Measurements from ENCODE around the gene PRKCA. TPM values are rescaled to one million over a fixed set of nuclear protein-coding genes. Genes with fewer than 3 reads are reported as not detected.

The PRKCA gene
- total RNA-seq, 1 experiment from 2014 or later: 21.8 TPM

DNA sequence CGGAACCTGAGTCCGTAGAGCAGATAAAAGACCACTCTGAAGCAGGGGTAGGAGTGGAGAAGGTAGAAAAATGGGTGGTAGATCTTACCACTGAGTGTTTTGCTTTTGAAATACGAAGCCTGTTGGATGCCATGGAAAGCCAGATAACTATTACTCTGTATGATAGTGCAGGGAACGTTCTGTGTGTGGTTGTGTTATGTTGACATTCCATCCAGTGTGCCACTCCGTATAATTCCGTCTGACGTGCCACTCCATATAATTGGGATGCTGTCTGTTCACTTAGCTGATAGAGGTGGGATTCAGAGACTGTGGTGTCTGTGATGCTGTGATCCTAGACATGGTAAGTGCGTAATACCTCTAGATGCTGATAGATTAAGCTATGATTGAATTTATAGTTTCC, 269.3 kb downstream of the PRKCA start:
- DNase-seq (ENCODE audit: low read depth): no peak

DNA sequence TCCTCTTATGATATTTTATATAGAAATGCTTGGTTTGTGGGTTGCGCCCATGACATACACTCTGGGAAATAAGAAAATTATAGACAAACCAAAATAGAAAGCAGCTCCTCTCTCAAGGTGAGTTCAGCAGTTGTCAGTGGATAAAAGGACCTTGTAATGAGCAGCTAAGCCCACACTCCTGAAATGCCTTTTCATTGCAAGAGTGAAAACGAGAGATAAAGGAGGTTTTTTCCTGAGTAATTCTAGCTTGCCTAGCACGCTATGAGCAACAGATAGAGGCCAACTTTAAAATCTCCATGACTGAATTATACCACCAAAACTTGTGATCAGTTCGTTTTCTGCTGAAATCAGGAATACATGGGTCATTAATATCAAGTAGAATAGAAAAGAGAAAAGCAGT, 270.7 kb downstream of the PRKCA start:
- DNase-seq (ENCODE audit: low read depth): no peak

DNA sequence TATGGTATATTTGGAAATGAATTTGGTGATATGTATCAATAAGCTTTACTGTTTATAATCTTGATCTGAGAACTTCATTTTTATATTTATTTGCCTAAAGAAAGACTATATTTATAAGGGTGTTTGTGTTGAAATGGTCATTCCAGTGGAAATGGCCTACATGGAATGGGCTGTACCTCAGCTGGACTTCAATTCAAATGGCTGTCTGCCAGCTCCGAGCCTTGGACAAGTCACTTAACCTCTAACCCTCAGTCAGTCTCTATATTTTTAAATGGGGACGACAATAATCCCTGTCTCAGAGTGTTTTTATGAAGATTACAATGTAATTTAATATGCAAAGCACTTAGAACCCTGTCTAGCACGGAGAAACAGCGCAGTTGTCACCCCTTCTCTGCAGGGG, 271.7 kb downstream of the PRKCA start:
- DNase-seq (ENCODE audit: low read depth): no peak

DNA sequence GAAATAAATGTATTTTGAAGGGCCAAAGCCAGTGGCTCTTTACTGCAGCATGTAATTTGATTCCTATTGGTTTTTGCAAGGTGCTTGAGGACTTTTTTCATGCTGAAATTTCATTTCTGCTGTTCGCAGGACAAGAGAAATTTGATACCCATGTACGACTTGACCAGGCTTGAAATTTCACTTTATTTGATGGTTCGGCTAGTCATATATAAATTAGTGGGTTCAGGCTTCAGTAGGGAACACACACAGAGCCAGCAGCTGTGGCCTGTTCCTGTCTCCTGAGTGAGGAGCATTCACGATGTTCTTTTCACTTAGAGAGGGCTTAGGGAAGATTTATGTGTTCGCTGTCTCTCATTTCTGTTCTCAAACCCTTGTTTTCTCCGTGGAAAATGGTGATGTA, 274.1 kb downstream of the PRKCA start:
- no peak for DNase-seq (ENCODE audit: low read depth)

DNA sequence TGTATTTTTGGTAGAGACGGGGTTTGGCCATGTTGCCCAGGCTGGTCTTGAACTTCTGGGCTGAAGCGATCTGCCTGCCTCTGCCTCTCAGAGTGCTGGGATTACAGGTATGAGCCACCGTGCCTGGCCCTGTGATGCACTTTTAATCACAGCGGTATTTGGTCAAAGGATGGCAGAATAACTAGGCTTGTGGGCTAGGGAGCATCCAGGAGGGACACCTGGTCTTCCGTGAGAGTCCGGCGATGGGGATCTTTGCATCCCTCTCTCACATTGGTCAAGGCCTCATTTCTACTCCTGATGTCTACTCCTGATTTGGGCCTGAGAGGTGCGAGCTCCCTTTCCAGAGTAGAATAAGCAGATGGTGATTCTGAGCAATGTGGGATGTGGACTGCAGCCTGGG, 274.6 kb downstream of the PRKCA start:
- no peak for DNase-seq (ENCODE audit: low read depth)

DNA sequence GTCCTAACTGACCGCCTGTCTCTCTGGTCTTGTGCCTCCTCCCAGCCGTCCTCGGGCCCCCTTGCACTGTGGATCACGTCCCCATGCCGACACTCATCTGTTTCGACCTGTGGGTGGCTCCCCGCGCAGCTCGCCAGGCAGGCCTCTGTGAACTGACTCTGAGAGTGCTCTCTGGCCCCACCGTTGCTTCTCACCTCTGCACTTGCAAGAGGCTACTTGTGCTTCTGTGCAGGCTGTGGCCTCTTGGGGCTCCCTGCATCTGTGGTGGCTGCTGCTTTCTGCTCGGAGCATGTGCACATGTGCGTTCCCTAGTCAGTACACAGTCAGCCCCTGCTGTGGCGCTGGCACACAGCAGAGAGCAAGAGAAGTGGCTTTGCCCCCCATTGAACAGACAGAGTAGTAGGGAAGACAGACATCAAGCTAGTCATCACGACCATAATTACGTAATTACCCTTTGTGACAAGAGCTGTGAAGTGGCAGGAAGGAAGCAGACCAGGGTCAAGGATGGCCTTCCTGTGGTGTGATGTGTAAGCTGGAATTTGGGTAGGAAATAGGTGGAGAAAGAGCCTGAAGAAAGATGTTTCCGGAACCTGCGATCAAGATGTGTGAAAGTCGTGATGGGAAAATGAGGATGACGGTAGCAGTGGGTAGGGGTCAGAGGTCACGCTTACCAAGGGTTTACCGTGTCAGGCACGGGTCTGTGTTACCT, 276.5 kb downstream of the PRKCA start:
- DNase-seq (ENCODE audit: low read depth): no peak

DNA sequence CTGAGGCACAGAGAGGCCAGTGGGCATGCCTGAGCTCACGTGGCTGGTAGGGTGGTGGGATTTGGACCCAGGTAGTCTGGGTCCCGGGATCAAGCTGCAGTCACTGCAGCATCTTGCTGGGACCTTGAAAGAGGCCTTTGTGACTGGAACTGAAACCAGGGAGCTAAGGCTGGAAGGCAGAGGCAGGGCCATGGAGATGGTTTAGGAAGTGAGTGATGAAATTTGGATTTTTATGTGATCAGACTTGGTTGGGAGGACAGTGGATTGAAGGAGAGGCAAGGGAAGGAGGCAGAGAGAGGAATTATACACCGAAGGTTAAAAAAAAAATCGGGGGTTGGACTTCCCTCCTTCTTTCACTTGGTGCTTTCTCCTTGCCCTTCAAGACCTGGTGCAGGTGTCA, 277.1 kb downstream of the PRKCA start:
- no peak for DNase-seq (ENCODE audit: low read depth)

DNA sequence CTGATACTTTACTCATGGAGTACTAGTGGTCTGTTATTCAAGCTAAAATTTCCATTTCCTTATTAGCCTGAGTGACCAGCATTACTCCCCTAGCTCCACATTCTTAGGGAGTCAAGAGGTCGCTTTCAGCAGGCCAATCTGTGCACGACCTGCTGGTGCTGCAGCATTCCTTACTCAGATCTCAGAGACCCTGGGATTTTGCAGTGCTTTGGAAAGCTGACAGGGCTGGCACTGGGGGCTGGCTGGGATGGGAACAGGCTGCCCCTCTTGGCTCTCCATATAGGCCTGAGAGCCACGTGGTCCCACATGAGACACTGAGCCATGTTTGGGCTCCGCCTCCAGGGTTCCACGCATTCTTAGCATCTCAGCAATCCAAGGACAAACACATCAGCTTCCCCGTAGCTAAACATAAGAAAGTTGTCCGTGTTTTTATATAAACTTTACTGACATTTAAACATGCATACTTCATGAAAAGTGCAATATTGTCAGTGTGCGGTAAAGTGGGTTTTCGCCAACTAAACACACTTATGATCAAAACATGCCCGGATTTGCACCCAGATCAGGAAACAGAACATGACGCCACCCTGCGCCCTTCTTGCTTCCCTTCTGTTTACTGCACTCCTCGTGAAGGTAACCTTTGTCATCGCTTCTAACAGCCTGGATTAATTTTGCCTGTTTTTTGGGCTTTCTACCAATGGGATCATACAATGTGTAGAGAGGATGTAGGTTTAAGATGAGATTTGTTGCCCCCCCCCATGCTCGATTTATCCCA, 278.0 kb downstream of the PRKCA start:
- DNase-seq (ENCODE audit: low read depth): no peak

DNA sequence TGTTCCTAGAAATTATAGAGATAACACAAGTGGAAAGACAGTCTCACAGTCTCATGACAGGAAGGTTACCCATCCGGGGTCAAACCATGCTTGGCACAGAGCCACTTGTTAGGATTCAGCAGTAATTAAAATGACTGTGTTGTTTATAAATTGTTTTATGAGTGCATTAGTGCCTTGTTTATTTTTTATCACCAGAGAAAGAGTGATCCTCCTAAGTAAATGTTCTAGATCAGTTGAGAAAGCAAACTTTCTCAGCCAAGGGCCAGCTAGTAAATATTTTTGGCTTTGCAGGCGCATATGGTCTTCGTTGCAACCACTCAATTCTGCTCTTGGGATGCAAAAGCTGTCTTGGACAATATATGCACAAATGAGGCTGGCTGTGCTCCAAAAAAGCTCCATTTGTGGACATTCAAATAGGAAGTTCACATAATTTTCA, 278.6 kb downstream of the PRKCA start:
- DNase-seq (ENCODE audit: low read depth): no peak

DNA sequence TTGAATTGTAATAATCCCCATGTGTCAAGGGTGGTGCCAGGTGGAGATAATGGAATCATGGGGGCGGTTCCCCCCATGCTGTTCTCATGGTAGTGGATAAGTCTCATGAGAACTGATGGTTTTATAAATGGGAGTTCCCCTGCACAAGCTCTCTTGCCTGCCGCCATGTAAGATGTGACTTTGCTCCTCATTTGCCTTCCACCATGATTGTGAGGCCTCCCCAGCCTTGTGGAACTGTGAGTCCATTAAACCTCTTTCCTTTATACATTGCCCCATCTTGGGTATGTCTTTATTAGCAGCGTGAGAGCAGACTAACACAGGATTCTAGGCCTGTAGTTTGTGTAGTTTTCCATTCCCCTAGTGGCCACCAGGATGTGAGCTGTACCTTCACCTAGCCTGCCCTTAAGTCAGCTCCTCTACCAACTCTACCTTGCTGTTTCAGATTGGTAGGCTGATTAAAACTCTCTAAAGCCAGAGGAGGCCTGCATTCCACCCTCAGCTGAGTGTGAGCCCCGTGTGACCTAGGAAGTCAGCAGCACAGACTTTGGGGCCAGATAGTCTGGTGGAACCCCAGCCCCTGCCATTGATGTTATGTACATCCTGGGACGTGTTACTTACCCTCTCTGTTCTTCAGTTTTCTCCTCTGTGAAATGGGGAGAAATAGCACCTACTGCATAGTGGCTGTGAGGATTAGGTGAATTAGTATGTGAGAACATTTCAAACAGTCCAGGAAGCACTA, 280.1 kb downstream of the PRKCA start:
- no peak for DNase-seq (ENCODE audit: low read depth)

DNA sequence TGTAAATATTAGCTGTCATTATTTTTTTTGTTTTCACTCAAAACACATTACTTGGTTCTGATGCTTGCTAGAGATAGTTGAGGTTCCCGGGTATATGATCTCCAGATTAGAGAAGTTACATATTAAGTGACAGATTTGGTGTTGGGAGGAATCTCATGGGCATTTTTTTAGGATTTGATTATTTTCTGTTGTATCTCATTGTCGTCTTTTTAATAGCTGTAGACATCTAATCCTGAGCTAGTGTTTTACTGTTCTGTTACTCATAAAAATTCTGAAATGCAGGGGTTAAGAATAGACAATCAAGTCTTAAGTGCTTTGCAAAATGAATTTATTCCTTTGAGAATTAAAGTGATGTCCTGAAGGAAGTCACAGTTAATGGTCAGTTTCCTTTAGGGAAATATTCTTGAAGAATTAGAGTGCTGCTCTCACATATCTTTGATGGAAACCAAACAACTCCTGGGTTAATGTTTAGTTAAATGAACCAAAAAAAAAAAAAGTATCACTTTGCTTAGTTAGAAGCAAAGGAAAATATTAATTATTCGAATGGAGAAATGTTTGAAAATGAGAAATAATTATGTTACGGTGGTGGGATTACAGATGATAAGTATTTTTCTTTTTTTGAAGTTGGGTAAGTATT, 280.8 kb downstream of the PRKCA start:
- DNase-seq (ENCODE audit: low read depth): no peak

DNA sequence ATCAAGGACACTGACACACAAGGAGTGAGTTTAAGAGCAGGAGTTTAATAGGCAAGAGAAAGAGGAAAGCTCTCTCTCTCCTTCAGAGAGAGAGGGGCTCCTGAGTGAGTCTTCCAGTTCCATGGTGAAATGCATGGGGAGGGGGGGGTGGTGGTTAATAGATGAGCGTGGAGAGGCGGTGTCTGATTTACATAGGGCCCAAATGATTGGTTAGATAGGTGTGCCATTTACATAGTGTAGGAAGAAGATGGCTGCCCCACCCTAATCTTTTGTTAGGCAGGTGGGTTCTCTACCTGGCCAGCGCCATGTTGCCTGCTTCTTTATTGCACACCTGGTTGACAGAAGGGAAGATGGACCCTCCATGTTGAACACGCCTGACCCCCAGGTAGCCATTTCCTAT, 282.5 kb downstream of the PRKCA start:
- no peak for DNase-seq (ENCODE audit: low read depth)

DNA sequence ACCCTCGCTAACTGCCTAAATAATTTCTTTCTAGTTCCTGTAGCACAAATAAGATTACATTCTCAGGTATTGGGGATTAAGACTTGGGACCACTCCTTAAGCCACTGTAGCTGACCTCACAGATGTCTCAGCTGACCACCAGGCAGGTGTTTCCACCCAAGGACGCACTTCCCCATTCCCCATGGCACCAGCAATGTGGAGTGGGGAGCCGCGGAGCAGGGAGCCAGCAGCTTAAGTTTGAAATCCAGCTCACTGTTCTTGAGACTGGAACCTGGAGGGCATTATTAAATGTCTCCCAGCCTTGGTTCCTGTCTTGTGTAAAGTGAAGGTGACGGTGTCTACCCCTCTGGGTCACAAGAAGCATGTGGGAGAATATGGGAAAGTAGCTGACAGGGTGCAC, 283.1 kb downstream of the PRKCA start:
- no peak for DNase-seq (ENCODE audit: low read depth)

DNA sequence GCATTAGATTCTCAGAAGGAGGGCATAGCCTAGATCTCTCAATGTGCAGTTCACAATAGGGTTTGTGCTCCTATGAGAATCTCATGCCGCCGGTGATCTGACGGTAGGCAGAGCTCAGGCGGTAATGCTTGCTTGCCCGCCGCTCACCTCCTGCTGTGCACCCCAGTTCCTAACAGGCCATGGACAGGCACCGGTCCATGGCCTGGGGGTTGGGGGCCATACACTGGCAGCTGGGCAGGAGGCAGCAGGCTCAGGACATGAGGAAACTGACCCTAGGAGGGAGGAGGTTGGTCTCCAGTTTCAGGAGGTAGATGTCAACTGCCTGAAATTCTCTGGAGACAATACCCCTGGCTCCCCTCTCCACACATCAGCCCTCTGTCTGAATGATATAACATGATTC, 287.5 kb downstream of the PRKCA start:
- DNase-seq (ENCODE audit: low read depth): no peak

DNA sequence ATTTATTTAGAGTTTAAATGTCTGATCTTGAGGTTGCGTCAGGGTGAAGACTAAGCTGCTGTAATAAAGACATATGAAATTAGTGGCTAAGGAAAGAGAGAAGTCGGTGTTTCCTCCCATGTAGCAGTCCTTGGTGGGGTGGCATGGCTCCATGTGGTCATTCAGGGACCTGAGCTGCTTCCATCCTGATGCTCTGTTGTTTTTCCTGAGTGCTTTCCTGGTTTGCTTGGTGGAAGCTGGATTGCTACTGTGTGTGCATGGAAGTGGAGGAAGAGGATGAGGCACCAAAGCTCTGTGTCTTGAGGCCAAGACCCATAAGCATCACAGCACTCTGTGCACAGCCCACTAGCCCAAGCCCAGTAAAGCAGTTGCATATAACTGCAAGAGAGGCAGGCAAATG, 290.7 kb downstream of the PRKCA start:
- DNase-seq (ENCODE audit: low read depth): no peak

DNA sequence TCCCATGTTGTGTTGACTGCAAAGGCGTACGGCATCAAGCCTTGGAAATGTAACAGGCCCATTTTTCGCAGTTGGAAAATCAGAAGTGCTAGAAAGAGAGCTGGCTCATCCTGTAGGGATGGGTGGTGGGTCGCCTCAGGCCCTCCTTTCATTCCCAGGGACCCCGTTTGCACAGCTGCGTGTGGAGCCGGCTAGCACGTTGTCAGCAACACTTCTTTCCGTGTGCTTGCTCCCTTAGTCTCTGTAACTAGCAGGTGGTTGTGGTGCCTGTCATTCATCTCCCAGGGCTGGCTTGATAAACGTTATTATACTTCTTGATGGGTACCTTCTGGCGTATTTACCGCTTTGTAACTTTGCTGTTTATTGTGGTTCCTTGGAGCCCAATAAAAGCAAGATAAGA, 293.5 kb downstream of the PRKCA start:
- no peak for DNase-seq (ENCODE audit: low read depth)

DNA sequence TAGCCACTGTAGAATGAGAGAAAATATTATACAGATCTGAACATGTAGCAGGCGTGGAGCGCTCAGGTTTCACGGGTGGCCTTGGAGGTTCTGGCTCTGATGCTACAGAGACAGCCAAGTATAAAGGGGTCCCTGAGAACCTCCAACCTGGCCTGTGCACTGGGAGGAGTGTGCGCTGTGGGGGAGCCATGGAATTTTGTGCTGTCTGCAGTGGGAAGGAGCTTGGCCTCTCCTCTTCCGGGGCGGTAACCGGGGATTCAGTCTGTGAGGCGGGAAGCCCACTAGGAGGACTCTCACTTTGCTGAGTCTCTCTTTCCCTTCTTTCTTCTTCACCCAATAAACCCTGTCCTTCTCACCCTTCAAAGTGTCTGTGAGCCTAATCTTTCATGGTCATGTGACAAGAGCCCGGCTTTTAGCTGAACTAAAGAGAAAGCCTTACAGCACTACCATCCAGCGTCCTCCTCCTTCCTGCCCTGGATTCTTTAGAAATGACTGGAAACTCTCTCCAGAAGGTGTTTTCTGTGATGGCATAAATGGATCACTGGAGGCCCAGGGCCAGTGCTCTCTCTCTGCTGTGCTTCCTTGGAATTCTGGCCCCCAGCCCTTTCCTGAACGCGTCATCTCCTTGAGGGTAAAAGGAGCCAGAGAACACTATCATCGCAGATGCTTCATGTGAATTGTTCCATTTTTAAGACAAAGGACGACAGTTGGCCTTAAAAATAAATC, 300.4 kb downstream of the PRKCA start:
- no peak for DNase-seq (ENCODE audit: low read depth)

DNA sequence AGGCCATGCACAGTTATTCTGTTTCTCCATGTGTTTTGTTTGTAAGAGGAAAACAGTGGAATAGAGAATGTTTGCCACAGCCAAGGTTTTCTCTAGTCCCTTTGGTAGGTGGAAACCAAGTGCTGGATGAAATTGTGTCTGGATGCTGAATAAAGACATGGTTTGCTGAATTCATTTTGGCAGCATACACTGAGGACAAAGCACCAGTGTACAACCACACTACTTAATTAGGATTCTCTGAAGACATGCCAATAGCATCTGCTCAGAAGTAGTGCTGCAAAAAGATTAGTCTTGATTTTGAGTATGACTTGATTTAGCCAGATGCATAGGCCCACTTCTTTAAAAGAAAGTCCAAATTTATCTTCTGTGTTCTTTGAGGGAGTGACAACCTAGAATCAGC, 302.0 kb downstream of the PRKCA start:
- DNase-seq (ENCODE audit: low read depth): no peak

DNA sequence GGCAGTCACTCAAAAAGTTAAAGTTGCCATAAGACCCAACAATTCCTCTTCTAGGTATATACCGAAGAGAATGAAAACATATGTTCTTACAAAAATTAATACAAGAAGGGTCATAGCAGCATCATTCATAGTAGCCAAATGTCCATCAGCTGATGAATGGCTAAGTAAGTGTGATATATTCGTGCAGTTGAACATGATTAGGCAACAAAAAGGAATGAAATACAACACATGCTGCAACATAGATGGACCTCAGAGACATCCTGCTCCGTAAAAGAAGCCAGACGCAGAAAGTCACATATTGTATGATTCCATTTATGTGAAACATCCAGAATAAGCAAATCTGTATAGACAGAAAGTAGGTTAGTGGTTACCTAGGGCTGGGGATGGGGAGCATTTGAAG, 303.1 kb downstream of the PRKCA start:
- DNase-seq (ENCODE audit: low read depth): no peak

DNA sequence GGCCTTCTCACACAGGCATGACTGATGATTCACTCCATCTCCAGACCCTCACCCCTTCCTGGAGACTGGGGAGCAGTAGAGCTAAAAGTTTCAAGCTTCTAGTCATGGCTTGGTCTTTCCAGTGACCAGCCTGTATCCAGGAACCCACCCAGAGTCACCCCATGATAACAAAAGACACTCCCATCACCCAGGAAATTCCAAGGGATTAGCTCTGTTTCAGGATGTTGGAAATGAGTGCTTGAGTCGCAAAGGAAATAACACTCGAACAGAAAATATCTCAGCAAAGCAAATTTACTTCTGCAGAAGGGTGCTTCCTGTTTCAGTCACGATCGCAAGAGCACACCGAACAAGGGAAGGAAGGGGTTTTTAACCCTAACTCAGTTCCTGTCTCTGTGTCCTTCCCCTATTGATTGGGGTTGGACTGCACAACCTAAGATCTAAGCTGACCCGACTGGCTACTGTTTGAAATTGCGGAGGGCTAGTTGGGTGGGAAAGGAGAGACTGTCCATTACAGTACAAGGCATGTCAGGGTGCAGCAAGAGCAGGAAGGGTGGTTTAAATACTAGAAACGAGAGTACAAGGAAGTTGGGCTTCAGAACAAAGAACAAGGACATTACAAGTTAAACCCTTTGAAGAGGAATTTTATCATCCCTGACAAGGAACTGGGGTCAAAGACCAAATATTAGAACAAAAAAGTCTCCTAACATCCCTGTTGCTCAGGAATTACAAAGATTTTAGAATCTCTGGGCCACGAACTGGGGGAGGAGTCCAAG, 308.1 kb downstream of the PRKCA start:
- DNase-seq (ENCODE audit: low read depth): no peak

DNA sequence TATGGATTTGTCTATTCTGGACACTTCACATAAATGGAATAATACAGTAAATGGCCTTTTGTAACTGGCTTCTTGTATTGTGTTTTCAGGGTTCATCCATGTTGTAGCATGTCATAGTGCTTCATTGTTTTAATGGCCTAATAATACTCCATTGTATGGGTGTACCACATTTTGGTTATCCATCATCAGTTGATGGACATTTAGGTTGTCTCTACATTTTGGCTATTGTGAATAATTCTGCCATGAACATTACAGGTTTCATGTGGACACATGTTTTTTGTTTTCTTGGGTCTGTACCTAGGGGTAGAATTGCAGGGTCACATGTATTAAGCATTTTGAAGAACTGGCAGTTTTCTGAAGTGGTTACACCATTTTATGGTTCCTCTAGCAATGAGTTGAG, 309.0 kb downstream of the PRKCA start:
- no peak for DNase-seq (ENCODE audit: low read depth)
